Loucy (cell line): ENCODE measurements around the gene GCHFR.

Source experiments
- H2AFZ ChIP-seq: fragments of 200-600 bp; sonication (generic); 2 replicates; pipeline ENCODE4 v1.6.0; 2016; ENCODE audit warnings: antibody characterized with exemption, mild to moderate bottlenecking, low read length, moderate library complexity
- H3F3A ChIP-seq: fragments of 200-600 bp; 2 replicates; pipeline ENCODE4 v1.6.0; 2016; ENCODE audit warnings: antibody characterized with exemption, low read depth, mild to moderate bottlenecking
- H3K27me3 ChIP-seq: fragments of 200-600 bp; sonication (generic); 2 replicates; pipeline ENCODE4 v1.6.1; 2014; ENCODE audit warnings: low read length, mild to moderate bottlenecking; ENCODE audit not compliant: insufficient read depth, poor library complexity, severe bottlenecking
- H3K36me3 ChIP-seq: fragments of 200-600 bp; sonication (generic); 2 replicates; pipeline ENCODE4 v1.6.1; 2016; ENCODE audit warnings: low read length; ENCODE audit not compliant: insufficient read depth
- H3K4me1 ChIP-seq: fragments of 200-600 bp; sonication (generic); 2 replicates; pipeline ENCODE4 v1.5.1; 2014; ENCODE audit warnings: low read length, mild to moderate bottlenecking; ENCODE audit not compliant: insufficient read depth, poor library complexity, severe bottlenecking
- H3K4me2 ChIP-seq: fragments of 200-600 bp; sonication (generic); 2 replicates; pipeline ENCODE4 v1.6.0; 2014; ENCODE audit warnings: antibody characterized with exemption, low read length, low read depth, mild to moderate bottlenecking; ENCODE audit not compliant: poor library complexity, severe bottlenecking
- H3K4me3 ChIP-seq: fragments of 200-600 bp; sonication (generic); 2 replicates; pipeline ENCODE4 v1.5.1; 2014; ENCODE audit warnings: low read length, mild to moderate bottlenecking, mixed read lengths; ENCODE audit not compliant: poor library complexity, severe bottlenecking
- H3K79me2 ChIP-seq: fragments of 200-600 bp; sonication (generic); 2 replicates; pipeline ENCODE4 v1.6.1; 2014; ENCODE audit warnings: low read length; ENCODE audit not compliant: insufficient read depth
- H3K9ac ChIP-seq: fragments of 200-600 bp; sonication (generic); 2 replicates; pipeline ENCODE4 v1.6.0; 2014; ENCODE audit warnings: mild to moderate bottlenecking, low read depth, low read length, moderate library complexity; ENCODE audit not compliant: poor library complexity, severe bottlenecking
- H3K9me2 ChIP-seq: fragments of 200-600 bp; sonication (generic); replicated peaks from 2 replicates; pipeline ENCODE4 v1.6.1; 2016; ENCODE audit warnings: low read depth, low read length, mixed read lengths
- H3K9me3 ChIP-seq: fragments of 200-600 bp; sonication (generic); 2 replicates; pipeline ENCODE4 v1.6.1; 2014; ENCODE audit warnings: mild to moderate bottlenecking, antibody characterized with exemption, low read length, low read depth; ENCODE audit not compliant: insufficient read depth
- H4K20me1 ChIP-seq: fragments of 200-600 bp; sonication (generic); 2 replicates; pipeline ENCODE4 v1.6.0; 2014; ENCODE audit warnings: antibody characterized with exemption, low read length, mild to moderate bottlenecking; ENCODE audit not compliant: insufficient read depth, poor library complexity, severe bottlenecking
- EZH2phosphoT487 ChIP-seq: fragments of 200-600 bp; IDR thresholded peaks from 2 replicates; pipeline ENCODE4 v1.6.1; 2018; ENCODE audit warnings: antibody characterized with exemption, mild to moderate bottlenecking, moderate library complexity, borderline replicate concordance
- TF ChIP-seq, protein P1 (sequence below): fragments of 200-600 bp; sonication (generic); conservative IDR thresholded peaks from 2 replicates; pipeline ENCODE4 v1.5.1; 2014; ENCODE audit warnings: mild to moderate bottlenecking, antibody characterized with exemption, low read length

The GCHFR gene

GRCh38 chr15:40750885-40751284 lies 13.0 kb upstream of the GCHFR start:
- H3K79me2 ChIP-seq = peaks cover 36% of the 10 kb centered on the region
- TF ChIP-seq, protein P1, sequence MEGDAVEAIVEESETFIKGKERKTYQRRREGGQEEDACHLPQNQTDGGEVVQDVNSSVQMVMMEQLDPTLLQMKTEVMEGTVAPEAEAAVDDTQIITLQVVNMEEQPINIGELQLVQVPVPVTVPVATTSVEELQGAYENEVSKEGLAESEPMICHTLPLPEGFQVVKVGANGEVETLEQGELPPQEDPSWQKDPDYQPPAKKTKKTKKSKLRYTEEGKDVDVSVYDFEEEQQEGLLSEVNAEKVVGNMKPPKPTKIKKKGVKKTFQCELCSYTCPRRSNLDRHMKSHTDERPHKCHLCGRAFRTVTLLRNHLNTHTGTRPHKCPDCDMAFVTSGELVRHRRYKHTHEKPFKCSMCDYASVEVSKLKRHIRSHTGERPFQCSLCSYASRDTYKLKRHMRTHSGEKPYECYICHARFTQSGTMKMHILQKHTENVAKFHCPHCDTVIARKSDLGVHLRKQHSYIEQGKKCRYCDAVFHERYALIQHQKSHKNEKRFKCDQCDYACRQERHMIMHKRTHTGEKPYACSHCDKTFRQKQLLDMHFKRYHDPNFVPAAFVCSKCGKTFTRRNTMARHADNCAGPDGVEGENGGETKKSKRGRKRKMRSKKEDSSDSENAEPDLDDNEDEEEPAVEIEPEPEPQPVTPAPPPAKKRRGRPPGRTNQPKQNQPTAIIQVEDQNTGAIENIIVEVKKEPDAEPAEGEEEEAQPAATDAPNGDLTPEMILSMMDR = no peak
- TF ChIP-seq EZH2phosphoT487 = no peak

DNA sequence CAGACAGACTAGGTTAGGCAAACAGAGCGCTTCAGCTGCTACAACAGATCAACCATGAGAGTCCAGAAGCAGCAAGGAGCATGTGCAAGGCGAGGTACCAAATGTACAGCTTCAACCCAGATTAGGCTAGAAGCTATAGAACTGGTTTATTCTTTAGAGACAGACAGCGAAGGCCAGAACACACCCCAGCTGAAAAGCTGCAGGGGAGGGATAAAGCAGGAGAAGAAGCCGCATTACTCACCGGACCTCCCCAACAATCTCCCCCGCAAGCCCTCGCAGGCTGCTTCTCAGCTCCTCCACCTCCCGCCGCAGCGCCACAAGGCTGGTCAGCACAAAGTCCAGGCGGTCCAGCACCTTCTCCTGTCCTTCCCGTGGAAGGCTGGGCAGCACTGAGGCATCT lies 12.1 kb upstream of the GCHFR start:
- Histone ChIP-seq H2AFZ (no peak overlapping the region), H3K9me2 (no peaks in the 10 kb centered on the region), H3K9ac (peak overlapping the region; percentile 96), H3F3A (peaks cover under 1% of the 10 kb centered on the region; the same call in 1 of the 2 replicates), H4K20me1 (peaks cover 3% of the 10 kb centered on the region), H3K4me2 (peak overlapping the region; percentile 92), H3K4me1 (peaks cover 33% of the 10 kb centered on the region), H3K27me3 (no peaks in the 10 kb centered on the region), H3K9me3 (no peaks in the 10 kb centered on the region), H3K36me3 (peaks cover 5% of the 10 kb centered on the region; the same call in 1 of the 2 replicates), H3K79me2 (peaks cover 36% of the 10 kb centered on the region), H3K4me3 (no peak overlapping the region)
- TF ChIP-seq EZH2phosphoT487 = no peak
- TF ChIP-seq, protein P1 = no peak

More at GRCh38 chr15:40750885-40751284, 13.0 kb upstream of the GCHFR start:
- H3K9ac ChIP-seq = no peak overlapping the region
- no peak overlapping the region for H3K4me2 ChIP-seq
- H3K4me3 ChIP-seq = no peak overlapping the region
- peaks cover 27% of the 10 kb centered on the region for H3K4me1 ChIP-seq
- peaks cover 5% of the 10 kb centered on the region; the same call in 1 of the 2 replicates for H3K36me3 ChIP-seq
- H3F3A ChIP-seq = no peaks in the 10 kb centered on the region
- no peak overlapping the region for H2AFZ ChIP-seq
- H3K9me2 ChIP-seq = no peaks in the 10 kb centered on the region
- H3K27me3 ChIP-seq = no peaks in the 10 kb centered on the region
- no peaks in the 10 kb centered on the region for H3K9me3 ChIP-seq
- H4K20me1 ChIP-seq = peaks cover 3% of the 10 kb centered on the region

DNA sequence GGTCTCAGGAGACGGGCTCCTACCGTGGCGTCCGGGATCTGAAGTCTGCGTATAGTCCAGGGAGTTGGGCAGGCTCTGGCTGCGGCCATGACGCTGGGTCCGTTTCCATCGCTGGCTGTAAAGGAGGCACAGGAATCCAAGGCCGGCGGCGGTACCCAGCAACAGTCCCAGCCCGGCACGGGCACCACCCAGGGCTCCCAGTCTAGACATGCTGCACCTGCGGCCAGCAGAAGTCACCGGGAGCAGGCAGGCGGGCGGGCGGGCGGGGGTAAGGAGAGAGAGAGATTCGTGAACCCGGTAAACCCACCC lies 9.3 kb upstream of the GCHFR start:
- Histone ChIP-seq H3K79me2 (peaks cover 36% of the 10 kb centered on the region), H3K4me3 (peak overlapping the region; percentile 98), H3K27me3 (no peaks in the 10 kb centered on the region), H2AFZ (peak overlapping the region; percentile 91), H3F3A (peaks cover 3% of the 10 kb centered on the region; the same call in 1 of the 2 replicates), H3K36me3 (peaks cover 5% of the 10 kb centered on the region; the same call in 1 of the 2 replicates), H3K4me2 (peak overlapping the region; percentile 92), H4K20me1 (peaks cover 3% of the 10 kb centered on the region), H3K4me1 (peaks cover 36% of the 10 kb centered on the region), H3K9ac (peak overlapping the region; percentile 96), H3K9me3 (no peaks in the 10 kb centered on the region), H3K9me2 (no peaks in the 10 kb centered on the region)
- TF ChIP-seq, protein P1 = no peak
- TF ChIP-seq EZH2phosphoT487 = no peak
